IPS DF 4.7 (cell line): Measurements from ENCODE around the gene SIRPB2.

Source experiments
- DNase-seq: peaks from one replicate; pipeline ENCODE4 v3.0.0-alpha.2; 2013; ENCODE audit warnings: low spot score; ENCODE audit errors: extremely low read depth

Gene SIRPB2

DNA sequence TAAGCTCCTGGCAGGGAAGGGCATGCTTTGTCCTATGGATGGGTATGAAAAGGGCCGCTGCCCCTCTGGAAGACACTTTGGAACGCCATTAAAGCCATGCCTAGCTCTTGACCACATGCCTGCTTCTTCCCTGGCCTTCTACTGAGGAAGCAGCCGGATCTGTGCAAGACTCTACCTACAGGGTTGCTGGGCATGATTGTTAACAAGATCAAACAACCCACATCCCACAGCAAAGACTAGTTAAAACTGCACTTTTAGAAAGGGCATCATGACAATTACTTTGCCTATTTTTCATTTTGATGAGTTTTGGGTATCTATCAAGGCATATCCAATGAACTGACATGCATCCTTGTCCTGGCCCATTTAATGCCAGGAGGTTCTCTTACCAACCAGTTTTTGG, 50.1 kb downstream of the SIRPB2 start:
- no peak for DNase-seq

DNA sequence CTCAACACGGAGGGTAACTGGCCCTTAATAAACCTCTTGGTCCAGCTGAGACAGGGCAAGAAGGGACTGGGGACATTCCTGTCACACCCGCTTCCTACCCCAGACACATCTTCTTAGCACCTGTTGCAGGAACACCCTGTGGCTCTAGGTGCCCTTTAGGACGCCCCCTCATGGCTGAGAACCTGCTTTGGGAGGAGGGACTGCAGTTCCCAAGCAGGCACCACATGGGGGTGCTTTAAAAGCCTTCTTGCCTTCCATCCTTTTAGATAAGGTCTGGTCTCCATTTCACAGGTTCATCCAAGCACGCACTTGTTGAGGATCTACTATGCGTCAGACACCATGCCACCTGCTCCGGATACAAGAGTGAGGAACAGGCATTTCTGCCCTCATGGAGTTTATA, 51.2 kb downstream of the SIRPB2 start:
- no peak for DNase-seq

DNA sequence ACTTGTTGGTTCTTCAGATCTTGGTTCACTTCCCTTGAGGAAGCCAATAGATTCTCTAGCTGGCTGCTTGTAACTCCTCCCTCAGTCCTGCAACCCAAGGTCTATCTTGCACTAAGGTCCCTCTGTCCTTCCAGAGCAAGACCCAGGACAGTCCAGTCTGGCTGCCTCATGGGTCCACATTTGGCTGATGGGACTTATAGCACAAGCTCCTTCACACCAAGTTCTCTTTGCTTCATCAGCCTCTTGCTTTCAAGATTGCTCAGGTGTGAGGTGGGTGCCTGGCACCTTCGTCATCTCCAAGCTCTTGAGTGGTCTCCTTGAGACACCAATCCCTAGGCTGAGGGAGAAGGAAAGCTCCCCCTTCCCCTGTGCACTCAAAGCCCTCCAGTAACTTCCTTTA, 52.9 kb downstream of the SIRPB2 start:
- no peak for DNase-seq

- no peak for DNase-seq
Observed at GRCh38 chr20:1437235-1437904, 53.9 kb downstream of the SIRPB2 start.

GRCh38 chr20:1436263-1436662, 55.0 kb downstream of the SIRPB2 start:
- no peak for DNase-seq

GRCh38 chr20:1435337-1435699, 55.9 kb downstream of the SIRPB2 start:
- DNase-seq, result no peak

DNA sequence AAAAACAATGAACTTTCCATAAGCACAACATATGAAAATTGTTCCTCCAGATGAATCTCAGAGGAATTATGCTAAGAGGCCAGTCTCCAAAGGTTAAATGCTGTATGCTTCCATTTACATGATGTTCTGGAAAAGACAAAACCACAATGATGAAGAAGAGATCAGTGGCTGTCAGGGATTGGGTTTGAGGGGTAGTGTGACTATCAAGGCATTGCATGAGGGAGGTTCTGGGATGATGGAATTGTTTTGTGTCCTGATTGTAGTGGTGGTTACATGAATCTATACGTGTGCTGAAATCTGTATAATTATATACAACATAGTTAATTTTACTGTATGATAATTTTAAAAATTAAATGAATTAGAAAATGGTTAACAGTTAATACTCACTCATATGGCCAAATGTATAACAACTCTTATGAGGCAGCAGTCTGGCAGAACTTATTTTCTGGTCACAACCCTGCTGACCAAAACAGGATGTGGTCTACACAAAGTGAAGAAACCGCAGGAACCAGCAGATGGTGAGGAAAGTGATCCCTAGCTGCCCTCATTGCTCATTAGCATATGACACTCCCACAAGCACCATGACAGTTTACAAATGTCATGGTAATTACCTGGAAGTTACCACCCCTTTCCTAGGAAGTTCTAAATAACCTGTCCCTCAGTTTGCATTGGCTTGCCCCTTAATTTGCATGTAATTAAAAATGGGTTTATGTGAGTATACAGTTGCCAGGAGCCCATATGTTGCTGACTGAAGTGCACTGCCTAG, 56.5 kb downstream of the SIRPB2 start:
- no peak for DNase-seq

GRCh38 chr20:1431158-1431557, 60.1 kb downstream of the SIRPB2 start:
- no peak for DNase-seq

GRCh38 chr20:1430004-1430451, 61.2 kb downstream of the SIRPB2 start:
- DNase-seq, result no peak

DNA sequence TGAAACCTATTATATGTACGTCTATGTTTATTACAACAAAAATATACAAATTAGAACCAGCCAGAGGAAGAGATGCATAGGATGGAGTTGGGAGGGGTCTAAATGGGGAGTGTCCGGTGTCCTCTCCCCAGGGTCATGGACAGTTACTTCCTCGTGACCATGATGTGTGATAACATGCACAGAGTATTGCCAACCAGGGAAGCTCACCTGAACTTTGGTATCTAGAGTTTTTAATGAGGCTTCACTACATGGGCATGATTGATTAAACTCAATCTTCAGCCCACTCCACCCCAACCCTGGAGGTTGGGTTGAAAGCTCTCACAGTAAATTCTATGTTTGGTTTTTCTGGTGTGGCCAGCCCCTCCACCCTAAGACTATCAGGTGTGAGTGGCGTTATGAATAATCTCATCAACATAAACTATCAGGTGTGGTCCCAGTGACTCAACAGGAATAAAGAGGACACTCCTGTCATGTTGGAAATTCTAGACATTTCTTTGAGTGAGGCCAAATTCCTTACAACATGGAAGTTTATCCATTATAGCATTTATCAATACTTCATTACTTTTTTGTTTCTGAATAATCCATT, 62.0 kb downstream of the SIRPB2 start:
- no peak for DNase-seq

DNA sequence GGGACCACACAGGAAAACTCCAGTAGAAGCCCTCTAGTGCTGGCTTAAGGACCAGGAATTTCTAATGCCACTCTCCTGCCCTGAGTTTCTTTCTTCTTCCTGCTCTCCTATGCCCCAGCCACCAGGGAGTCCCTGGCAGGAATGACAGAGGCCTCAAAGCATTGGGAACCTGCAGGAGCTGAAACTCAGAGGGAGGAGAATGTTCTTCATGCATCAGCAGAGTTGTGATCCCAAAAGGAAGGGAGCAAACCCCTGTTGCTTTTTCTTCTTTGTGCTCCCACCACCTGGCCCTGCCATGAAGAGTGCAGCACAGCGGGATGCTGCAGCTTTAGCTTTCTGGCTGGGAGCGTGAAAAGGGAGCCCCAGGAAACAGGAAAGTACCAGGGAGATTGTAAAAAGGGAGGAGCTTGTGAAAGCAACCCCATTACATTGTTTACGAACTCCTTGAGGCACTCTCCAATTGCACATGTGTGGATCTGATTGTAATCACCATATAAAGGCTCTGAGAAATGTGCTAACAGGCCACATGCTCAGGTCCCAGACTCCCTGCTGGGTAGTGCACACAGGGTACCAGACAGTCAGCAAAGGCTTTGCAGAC, 63.7 kb downstream of the SIRPB2 start:
- DNase-seq, result peak; percentile 78

DNA sequence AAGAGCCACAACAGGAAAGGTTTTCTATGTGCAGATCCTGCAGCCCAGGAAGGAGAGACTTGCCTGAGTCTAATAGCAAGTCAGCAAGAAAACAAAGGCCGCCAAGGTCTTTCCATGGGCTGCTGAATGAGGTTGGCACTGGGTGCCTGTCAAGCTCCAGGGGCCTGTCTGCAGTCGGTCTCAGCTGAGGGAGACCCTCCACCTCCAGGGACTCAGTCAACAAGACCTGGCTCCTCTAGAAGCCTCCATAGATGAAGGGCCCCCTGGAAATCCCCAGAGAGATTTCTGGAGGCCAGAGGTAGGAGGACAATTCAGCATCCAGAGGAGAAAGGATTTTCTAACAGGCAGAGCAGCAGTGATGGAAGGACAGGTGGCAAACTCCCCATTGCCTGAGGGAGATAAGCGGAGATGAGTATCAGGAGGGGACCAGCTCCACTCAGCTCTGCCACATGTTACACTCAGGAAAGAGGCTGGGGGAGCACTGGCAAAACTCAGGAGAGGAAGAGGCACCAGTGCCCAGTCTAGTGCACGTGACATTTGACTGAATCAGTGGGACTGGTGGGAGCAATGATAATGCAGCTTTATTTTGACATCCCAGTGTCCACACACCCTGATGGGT, 64.9 kb downstream of the SIRPB2 start:
- DNase-seq, result no peak
